SK-N-SH (cell line): Measurements from ENCODE around the gene SOBP. TPM values are rescaled to one million over a fixed set of nuclear protein-coding genes. Genes with fewer than 3 reads are reported as not detected.

ENCODE experiments used
- CTCF ChIA-PET: fragments of 300-600, 350-600 bp; formaldehyde crosslinking; extraction: SDS; loops from one replicate; lab custom pipeline; 2021; lab: Yijun Ruan, JAX
- POLR2A ChIA-PET: fragments of 350-600 bp; sonication (Branson Sonifier 250); formaldehyde crosslinking; extraction: SDS; loops from one replicate; lab custom pipeline; 2020; ENCODE audit warnings: antibody characterized with exemption, inconsistent platforms; lab: Yijun Ruan, JAX
- DNase-seq: peaks from one replicate; pipeline ENCODE4 v3.0.0; 2012
- H2AFZ ChIP-seq: fragments of 200-600 bp; sonication (generic); 2 replicates; pipeline ENCODE4 v1.8.1; 2016; ENCODE audit warnings: antibody characterized with exemption, mild to moderate bottlenecking, low read depth
- H3F3A ChIP-seq: fragments of 200-600 bp; sonication (generic); replicated peaks from 2 replicates; pipeline ENCODE3; 2016; ENCODE audit warnings: antibody characterized with exemption, mild to moderate bottlenecking; ENCODE audit not compliant: insufficient read depth
- H3K27ac ChIP-seq, 2 experiments: fragments of 200-500 bp in 1 of 2; fragments of 200-600 bp in 1 of 2; sonication (Bioruptor generic) in 1 of 2; sonication (generic), shearing (Covaris generic) in 1 of 2; 2 replicates each; pipeline versions ENCODE4 v1.5.1 to v1.6.1; 2014 to 2016; ENCODE audit warnings: low read depth in 2 of 2, inconsistent platforms in 1 of 2, low read length in 1 of 2, mild to moderate bottlenecking in 1 of 2, mixed read lengths in 1 of 2
- H3K27me3 ChIP-seq: fragments of 200-600 bp; sonication (generic), shearing (Covaris generic); 2 replicates; pipeline ENCODE4 v1.6.1; 2016; ENCODE audit warnings: mixed run types; ENCODE audit not compliant: insufficient read depth
- H3K36me3 ChIP-seq, 2 experiments: fragments of 200-500 bp in 1 of 2; fragments of 200-600 bp in 1 of 2; sonication (Bioruptor generic) in 1 of 2; sonication (generic) in 1 of 2; replicated peaks in 1 of 2; 2 replicates each; pipeline versions ENCODE3 to v1.5.1; 2014 to 2016; ENCODE audit warnings: low read length in 1 of 2, mild to moderate bottlenecking in 1 of 2; ENCODE audit not compliant: insufficient read depth in 2 of 2, control insufficient read depth in 1 of 2
- H3K4me1 ChIP-seq, 2 experiments: fragments of 200-500 bp in 1 of 2; fragments of 200-600 bp in 1 of 2; sonication (Bioruptor generic) in 1 of 2; sonication (generic), shearing (Covaris generic) in 1 of 2; 2 replicates each; pipeline versions ENCODE4 v1.5.1 to v1.6.1; 2014 to 2016; ENCODE audit warnings: low read depth in 1 of 2, low read length in 1 of 2, mixed run types in 1 of 2; ENCODE audit not compliant: insufficient read depth in 2 of 2, control insufficient read depth in 1 of 2
- H3K4me2 ChIP-seq: fragments of 200-600 bp; sonication (generic), shearing (Covaris generic); 2 replicates; pipeline ENCODE4 v1.6.1; 2017; ENCODE audit warnings: mixed run types
- H3K4me3 ChIP-seq, 2 experiments: fragments of 200-500 bp in 1 of 2; fragments of 200-600 bp in 1 of 2; sonication (Bioruptor generic) in 1 of 2; sonication (generic), shearing (Covaris generic) in 1 of 2; 2 replicates each; pipeline versions ENCODE4 v1.5.1 to v1.8.1; 2014 to 2016; ENCODE audit warnings: low read depth in 2 of 2, inconsistent platforms in 1 of 2, low read length in 1 of 2, mild to moderate bottlenecking in 1 of 2, mixed read lengths in 1 of 2, moderate library complexity in 1 of 2
- H3K79me2 ChIP-seq: fragments of 200-600 bp; sonication (generic); 2 replicates; pipeline ENCODE4 v1.8.1; 2017; ENCODE audit warnings: mild to moderate bottlenecking; ENCODE audit not compliant: insufficient read depth
- H3K9ac ChIP-seq: fragments of 200-600 bp; sonication (generic); 2 replicates; pipeline ENCODE4 v1.6.1; 2017; ENCODE audit warnings: mixed run types
- H3K9me2 ChIP-seq: fragments of 200-600 bp; sonication (generic); 2 replicates; pipeline ENCODE4 v1.6.1; 2017; ENCODE audit warnings: mixed run types
- H3K9me3 ChIP-seq: fragments of 200-600 bp; sonication (generic); 2 replicates; pipeline ENCODE4 v1.6.1; 2017; ENCODE audit warnings: mixed run types, mild to moderate bottlenecking, moderate library complexity
- H4K20me1 ChIP-seq: fragments of 200-600 bp; sonication (generic); 2 replicates; pipeline ENCODE4 v1.6.1; 2017; ENCODE audit warnings: mild to moderate bottlenecking, mixed run types; ENCODE audit not compliant: insufficient read depth
- CHD2 ChIP-seq: fragments of 150-350 bp; IDR thresholded peaks from 2 replicates; pipeline ENCODE4 v1.6.1; 2018; ENCODE audit warnings: low read length; ENCODE audit not compliant: partially characterized antibody
- CTCF ChIP-seq: fragments of 200-600 bp; sonication (generic); IDR thresholded peaks from 2 replicates; pipeline ENCODE4 v1.6.1; 2017; ENCODE audit warnings: antibody characterized with exemption, mild to moderate bottlenecking, moderate library complexity
- ELF1 ChIP-seq: IDR thresholded peaks from 2 replicates; pipeline ENCODE4 v1.4.0; 2012
- EZH2phosphoT487 ChIP-seq: fragments of 200-600 bp; sonication (generic); IDR thresholded peaks from 2 replicates; pipeline ENCODE4 v1.6.1; 2017; ENCODE audit warnings: low read depth, mixed run types, mild to moderate bottlenecking, antibody characterized with exemption, moderate library complexity, borderline replicate concordance
- FOXJ3 ChIP-seq: sonication (generic); formaldehyde crosslinking; IDR thresholded peaks from 2 replicates; pipeline ENCODE4 v1.5.1; 2020; ENCODE audit warnings: mild to moderate bottlenecking, missing genetic modification reagents
- SIN3A ChIP-seq: IDR thresholded peaks from 2 replicates; pipeline ENCODE4 v1.6.1; 2012; ENCODE audit warnings: low read depth, mild to moderate bottlenecking, low read length, moderate library complexity, borderline replicate concordance
- TAF1 ChIP-seq: IDR thresholded peaks from 2 replicates; pipeline ENCODE4 v1.6.1; 2012; ENCODE audit warnings: low read depth, mild to moderate bottlenecking, low read length, moderate library complexity, borderline replicate concordance
- YY1 ChIP-seq: IDR thresholded peaks from 2 replicates; pipeline ENCODE4 v1.4.0; 2012; ENCODE audit warnings: low read depth, mild to moderate bottlenecking
- WGBS: methylation state at CpG from one replicate; pipeline ENCODE4 v1.1.6; 2017; ENCODE audit warnings: low lambda C conversion rate; 5-methylcytosine and 5-hydroxymethylcytosine counted together
- polyA plus RNA-seq, 3 experiments: library from polyadenylated mRNA; depleted of rRNA; stranded (reverse); fragments of >200 nt; gene quantifications; 2 replicates each; pipeline ENCODE4 v1.2.3, GENCODE V29; 2012
- TF ChIP-seq, protein P1 (sequence below): IDR thresholded peaks from 2 replicates; pipeline ENCODE4 v1.4.0; 2012; ENCODE audit warnings: low read depth, borderline replicate concordance
- TF ChIP-seq, protein P2 (sequence below): fragments of 150-350 bp; IDR thresholded peaks from 2 replicates; pipeline ENCODE4 v1.6.1; 2016; ENCODE audit warnings: mild to moderate bottlenecking, low read depth, low read length
- TF ChIP-seq, protein P3 (sequence below): IDR thresholded peaks from 2 replicates; pipeline ENCODE4 v1.6.1; 2012; ENCODE audit warnings: mild to moderate bottlenecking, low read depth, low read length, moderate library complexity

Gene SOBP
- polyA plus RNA-seq, 1 of the 3 experiments (the other 2 are of a cell fraction) = 0.61 TPM

GRCh38 chr6:107538856-107539387, 49.0 kb downstream of the SOBP start:
- Histone ChIP-seq H3K79me2 (no peaks in the 10 kb centered on the region), H4K20me1 (no peaks in the 10 kb centered on the region), H3K27ac (peak overlapping the region in 1 of 2 experiments; percentile 86; a peak in 2 of 4 replicates), H2AFZ (no peak overlapping the region), H3F3A (no peaks in the 10 kb centered on the region), H3K4me2 (no peak overlapping the region), H3K36me3 (no peaks in the 10 kb centered on the region), H3K9me3 (no peaks in the 10 kb centered on the region), H3K27me3 (no peaks in the 10 kb centered on the region), H3K4me1 (peaks cover 0 to 39% of the 10 kb centered on the region in 2 experiments; a peak in 2 of 4 replicates), H3K4me3 (no peak overlapping the region), H3K9me2 (no peaks in the 10 kb centered on the region), H3K9ac (no peak overlapping the region)
- TF ChIP-seq, protein P1, sequence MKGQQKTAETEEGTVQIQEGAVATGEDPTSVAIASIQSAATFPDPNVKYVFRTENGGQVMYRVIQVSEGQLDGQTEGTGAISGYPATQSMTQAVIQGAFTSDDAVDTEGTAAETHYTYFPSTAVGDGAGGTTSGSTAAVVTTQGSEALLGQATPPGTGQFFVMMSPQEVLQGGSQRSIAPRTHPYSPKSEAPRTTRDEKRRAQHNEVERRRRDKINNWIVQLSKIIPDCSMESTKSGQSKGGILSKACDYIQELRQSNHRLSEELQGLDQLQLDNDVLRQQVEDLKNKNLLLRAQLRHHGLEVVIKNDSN = no peak
- TF ChIP-seq TAF1 (no peak), EZH2phosphoT487 (no peak), CHD2 (no peak), CTCF (no peak), ELF1 (no peak), YY1 (no peak), SIN3A (no peak), FOXJ3 (CRISPR knock-in tag) (no peak)
- TF ChIP-seq, protein P2, sequence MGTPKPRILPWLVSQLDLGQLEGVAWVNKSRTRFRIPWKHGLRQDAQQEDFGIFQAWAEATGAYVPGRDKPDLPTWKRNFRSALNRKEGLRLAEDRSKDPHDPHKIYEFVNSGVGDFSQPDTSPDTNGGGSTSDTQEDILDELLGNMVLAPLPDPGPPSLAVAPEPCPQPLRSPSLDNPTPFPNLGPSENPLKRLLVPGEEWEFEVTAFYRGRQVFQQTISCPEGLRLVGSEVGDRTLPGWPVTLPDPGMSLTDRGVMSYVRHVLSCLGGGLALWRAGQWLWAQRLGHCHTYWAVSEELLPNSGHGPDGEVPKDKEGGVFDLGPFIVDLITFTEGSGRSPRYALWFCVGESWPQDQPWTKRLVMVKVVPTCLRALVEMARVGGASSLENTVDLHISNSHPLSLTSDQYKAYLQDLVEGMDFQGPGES = no peak
- TF ChIP-seq, protein P3, sequence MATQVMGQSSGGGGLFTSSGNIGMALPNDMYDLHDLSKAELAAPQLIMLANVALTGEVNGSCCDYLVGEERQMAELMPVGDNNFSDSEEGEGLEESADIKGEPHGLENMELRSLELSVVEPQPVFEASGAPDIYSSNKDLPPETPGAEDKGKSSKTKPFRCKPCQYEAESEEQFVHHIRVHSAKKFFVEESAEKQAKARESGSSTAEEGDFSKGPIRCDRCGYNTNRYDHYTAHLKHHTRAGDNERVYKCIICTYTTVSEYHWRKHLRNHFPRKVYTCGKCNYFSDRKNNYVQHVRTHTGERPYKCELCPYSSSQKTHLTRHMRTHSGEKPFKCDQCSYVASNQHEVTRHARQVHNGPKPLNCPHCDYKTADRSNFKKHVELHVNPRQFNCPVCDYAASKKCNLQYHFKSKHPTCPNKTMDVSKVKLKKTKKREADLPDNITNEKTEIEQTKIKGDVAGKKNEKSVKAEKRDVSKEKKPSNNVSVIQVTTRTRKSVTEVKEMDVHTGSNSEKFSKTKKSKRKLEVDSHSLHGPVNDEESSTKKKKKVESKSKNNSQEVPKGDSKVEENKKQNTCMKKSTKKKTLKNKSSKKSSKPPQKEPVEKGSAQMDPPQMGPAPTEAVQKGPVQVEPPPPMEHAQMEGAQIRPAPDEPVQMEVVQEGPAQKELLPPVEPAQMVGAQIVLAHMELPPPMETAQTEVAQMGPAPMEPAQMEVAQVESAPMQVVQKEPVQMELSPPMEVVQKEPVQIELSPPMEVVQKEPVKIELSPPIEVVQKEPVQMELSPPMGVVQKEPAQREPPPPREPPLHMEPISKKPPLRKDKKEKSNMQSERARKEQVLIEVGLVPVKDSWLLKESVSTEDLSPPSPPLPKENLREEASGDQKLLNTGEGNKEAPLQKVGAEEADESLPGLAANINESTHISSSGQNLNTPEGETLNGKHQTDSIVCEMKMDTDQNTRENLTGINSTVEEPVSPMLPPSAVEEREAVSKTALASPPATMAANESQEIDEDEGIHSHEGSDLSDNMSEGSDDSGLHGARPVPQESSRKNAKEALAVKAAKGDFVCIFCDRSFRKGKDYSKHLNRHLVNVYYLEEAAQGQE = no peak
- ChIA-PET POLR2A (no interaction called here), CTCF (interaction anchor here (0.7 to 1.6 kb wide), 4 partner anchors 44 to 114 kb away, joined by 3 read pairs; no protein-coding TSS in a partner anchor)
- DNase-seq = no peak
- 59% methylated on average over 4 of the region's 4 CpGs for WGBS
